ES-I3 (cell line): ENCODE measurements around the gene KYNU.
"Not testable (repeated sequence)": the region's sequence is repeated elsewhere in the genome, so short reads cannot be mapped to it uniquely, and the experiment has no call there.

ENCODE experiments used
- H3K36me3 ChIP-seq: 2 replicates; pipeline ENCODE4 v1.6.1; 2013; ENCODE audit warnings: mild to moderate bottlenecking, low read length, control low read depth, moderate library complexity; ENCODE audit not compliant: insufficient read depth
- H3K4me1 ChIP-seq: 2 replicates; pipeline ENCODE4 v1.6.1; 2013; ENCODE audit warnings: mild to moderate bottlenecking, control low read depth, low read length; ENCODE audit not compliant: insufficient read depth
- H3K9ac ChIP-seq: 2 replicates; pipeline ENCODE4 v1.6.1; 2013; ENCODE audit warnings: low read depth, mild to moderate bottlenecking, low read length, moderate library complexity
- H3K9me3 ChIP-seq: 2 replicates; pipeline ENCODE4 v1.6.1; 2013; ENCODE audit warnings: mild to moderate bottlenecking, low read length, moderate library complexity; ENCODE audit not compliant: control insufficient read depth, insufficient read depth

Gene KYNU

DNA sequence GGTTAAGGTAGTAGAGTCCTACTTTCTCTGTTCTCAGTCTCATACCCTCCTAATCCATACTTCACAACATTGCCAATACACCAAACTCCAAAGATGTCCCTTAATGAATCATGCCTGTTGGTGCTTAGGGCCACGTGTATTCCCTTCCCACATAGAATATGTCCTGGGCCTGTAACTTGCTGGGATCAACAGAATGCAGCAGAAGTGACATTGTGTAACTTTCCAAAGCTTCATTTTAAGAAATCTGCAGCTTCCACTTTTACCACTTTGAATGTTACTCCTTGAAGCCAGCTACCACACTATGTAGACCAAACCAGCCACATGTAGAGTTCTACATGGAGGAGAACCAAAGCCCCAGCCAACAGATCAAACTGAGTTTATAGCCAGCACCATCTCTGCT, 193.2 kb downstream of the KYNU start:
- Histone ChIP-seq H3K9ac (no peak overlapping the region), H3K36me3 (no peaks in the 10 kb centered on the region), H3K9me3 (no peaks in the 10 kb centered on the region), H3K4me1 (no peaks in the 10 kb centered on the region)

DNA sequence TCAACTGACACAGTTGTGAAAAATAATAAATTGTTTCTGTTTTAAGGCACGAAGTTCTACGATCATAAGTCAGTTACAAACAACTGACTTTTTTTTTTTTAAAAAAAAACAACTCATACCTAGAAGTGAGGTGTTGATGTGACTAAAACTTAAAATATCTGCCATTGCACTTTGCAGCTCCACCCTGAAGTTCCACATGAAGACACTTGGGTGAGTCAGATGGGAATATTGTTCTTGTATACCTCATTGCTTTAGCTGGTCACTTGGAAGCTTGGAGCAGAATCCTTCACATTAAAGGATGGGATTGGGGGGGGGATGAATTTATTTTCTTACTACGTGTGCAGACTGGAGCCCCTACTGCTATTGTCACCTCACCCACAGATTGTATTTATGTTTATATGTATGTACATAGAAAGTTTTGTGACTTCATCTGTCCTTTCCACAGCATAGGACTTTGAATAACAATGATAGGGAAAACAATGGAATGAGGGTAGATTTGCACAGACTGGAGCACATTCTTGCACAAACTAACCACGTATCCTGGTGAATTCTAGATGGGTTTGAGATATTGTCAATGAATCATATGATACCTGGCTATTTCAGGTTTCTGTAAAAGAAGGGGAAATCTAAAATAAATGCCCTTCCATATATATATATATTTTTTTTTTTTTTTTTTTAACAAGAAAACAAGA, 193.9 kb downstream of the KYNU start:
- Histone ChIP-seq H3K4me1 (no peaks in the 10 kb centered on the region), H3K9me3 (no peaks in the 10 kb centered on the region), H3K9ac (no peak overlapping the region), H3K36me3 (no peaks in the 10 kb centered on the region)

DNA sequence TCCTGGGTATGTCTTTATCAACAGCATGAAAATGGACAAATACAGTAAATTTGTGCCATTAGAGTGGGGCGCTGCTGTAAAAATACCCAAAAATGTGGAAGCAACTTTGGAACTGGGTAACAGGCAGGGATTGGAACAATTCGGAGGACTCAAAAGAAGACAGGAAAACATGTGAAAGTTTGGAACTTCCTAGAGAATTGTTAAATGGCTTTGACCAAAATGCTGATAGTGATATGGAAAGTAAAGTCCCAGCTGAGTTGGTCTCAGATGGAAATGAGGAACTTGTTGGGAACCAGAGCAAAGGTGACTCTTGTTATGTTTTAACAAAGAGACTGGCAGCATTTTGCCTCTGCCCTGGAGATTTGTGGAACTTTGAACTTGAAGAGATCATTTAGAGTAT, 197.4 kb downstream of the KYNU start:
- H3K4me1 ChIP-seq, H3K9ac ChIP-seq, H3K36me3 ChIP-seq, H3K9me3 ChIP-seq: not testable (repeated sequence)

DNA sequence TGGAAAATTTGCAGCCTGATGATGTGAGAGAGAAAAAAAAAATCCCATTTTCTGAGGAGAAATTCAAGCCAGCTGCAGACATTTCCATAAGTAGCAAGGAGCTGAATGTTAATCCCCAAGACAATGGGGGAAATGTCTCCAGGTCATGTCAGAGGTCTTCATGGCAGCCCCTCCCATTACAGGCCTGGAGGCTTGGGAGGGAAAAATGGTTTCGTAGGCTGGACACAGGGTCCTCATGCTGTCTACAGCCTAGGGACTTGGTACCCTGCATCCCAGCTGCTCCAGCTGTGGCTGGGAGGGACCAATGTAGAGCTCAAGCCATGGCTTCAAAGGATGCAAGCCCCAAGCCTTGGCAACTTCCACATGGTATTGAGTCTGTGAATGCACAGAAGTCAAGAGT, 198.2 kb downstream of the KYNU start:
- Histone ChIP-seq H3K9me3 (no peaks in the 10 kb centered on the region; the same call in 1 of the 2 replicates), H3K9ac (no peak overlapping the region), H3K4me1 (no peaks in the 10 kb centered on the region), H3K36me3 (no peaks in the 10 kb centered on the region)

DNA sequence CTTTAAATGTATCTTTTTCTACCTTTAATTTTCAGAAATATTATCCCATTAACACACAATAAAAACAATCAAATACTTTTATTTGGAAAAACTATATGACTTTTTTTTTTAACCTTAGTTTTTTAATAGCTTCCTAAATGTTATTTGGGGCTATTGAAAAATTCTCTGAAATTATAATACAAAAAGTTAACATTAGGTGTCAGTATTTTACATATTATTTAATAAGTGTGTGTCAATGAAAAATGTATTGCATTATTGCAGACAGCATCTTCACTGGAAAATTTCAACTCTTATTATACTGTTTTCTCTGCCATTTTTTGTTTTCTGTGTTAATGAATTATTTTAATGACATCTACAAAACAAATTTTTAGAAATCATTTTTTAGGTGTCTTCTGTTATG, 200.6 kb downstream of the KYNU start:
- Histone ChIP-seq H3K36me3 (no peaks in the 10 kb centered on the region), H3K9me3 (no peaks in the 10 kb centered on the region; the same call in 1 of the 2 replicates), H3K9ac (no peak overlapping the region), H3K4me1 (no peaks in the 10 kb centered on the region)

DNA sequence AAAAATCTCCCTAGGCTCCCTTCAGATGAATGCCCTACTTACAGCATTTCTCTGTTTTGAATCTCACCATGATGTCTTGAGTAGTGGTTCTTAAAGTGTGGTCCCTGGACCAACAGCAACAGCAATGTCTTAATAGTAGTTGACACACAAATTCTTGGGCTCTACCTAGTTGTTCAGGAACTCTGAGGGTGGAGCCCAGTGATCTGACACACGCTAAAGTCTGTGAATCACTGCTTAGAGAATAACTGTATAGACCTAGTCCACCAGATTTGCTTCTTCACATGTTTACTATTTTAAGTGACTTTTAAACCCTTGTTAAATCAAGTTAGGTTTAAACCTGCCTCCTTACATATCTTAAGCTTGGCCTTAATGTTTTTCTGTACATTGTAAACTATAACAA, 204.2 kb downstream of the KYNU start:
- Histone ChIP-seq H3K9me3 (no peaks in the 10 kb centered on the region; the same call in 1 of the 2 replicates), H3K4me1 (no peaks in the 10 kb centered on the region), H3K9ac (no peak overlapping the region), H3K36me3 (no peaks in the 10 kb centered on the region)

DNA sequence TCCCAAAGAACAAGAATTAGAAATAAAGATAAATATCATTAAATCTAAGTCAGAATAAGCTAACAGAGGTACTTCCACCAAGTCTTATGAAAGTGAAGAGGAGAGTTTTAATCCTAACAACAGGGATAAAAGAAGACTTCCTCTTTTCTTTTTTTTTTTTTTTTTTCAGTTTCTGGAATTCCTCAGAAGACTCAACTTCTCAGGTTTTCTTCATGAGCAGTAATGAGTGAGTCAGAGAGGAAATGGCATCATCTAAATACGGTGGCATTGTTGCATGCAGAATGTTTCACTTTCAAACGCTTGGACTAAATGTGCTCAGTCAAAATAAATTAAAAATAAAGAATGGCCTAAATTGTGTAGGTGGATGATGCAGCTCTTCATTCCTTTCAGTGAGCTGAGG, 206.2 kb downstream of the KYNU start:
- Histone ChIP-seq H3K36me3 (no peaks in the 10 kb centered on the region), H3K9me3 (no peaks in the 10 kb centered on the region), H3K4me1 (no peaks in the 10 kb centered on the region), H3K9ac (no peak overlapping the region)

DNA sequence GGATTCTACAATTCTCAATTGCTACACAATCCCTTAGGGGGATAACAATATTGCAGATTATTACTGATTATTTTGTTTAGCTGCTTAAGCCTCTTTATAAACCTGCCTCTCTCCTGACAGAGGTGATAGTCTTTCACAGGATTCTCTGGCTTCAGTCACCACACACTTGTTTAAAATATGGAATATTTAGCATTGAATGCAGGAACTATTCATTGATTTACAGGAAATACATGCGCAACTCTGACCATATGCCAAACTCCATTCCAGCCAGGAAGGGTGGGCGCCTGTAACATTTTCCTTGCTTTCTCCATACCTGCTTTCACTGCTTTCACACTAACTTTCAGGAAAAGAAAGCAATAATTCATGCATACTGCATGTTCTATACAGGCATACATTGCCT, 207.0 kb downstream of the KYNU start:
- Histone ChIP-seq H3K9ac (no peak overlapping the region), H3K36me3 (no peaks in the 10 kb centered on the region)

DNA sequence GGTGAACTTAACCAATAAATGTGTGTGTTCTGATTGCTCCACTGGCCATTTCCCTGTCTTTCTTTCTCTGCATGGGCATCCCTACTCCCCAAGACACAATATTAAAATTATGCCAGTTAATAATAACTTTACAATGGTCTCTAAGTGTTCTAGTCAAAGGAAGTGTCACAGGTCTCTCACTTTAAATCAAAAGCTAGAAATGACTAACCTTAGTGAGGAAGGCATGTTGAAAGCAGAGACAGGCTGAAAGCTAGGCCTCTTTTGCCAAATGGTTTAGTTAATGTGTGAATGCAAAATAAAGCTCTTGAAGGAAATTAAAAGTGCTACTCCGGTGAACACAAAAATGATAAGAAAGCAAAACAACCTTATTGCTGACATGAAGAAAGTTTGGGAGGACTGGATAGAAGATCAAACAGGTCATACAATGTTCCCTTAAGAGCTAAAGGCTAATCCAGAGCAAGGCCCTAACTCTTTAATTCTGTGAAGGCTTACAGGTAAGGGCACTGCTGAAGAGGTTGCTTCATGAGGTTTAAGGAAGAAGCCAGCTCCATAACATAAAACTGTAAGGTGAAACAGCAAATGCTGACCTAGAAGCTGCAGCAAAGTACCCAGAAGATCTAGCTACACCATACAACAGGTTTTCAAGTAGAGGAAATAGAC, 207.8 kb downstream of the KYNU start:
- Histone ChIP-seq H3K9ac (no peak overlapping the region), H3K4me1 (no peaks in the 10 kb centered on the region), H3K9me3 (no peaks in the 10 kb centered on the region), H3K36me3 (no peaks in the 10 kb centered on the region)

More for the DNA sequence above, 207.0 kb downstream of the KYNU start:
- Histone ChIP-seq H3K4me1 (no peaks in the 10 kb centered on the region), H3K9me3 (no peaks in the 10 kb centered on the region)

DNA sequence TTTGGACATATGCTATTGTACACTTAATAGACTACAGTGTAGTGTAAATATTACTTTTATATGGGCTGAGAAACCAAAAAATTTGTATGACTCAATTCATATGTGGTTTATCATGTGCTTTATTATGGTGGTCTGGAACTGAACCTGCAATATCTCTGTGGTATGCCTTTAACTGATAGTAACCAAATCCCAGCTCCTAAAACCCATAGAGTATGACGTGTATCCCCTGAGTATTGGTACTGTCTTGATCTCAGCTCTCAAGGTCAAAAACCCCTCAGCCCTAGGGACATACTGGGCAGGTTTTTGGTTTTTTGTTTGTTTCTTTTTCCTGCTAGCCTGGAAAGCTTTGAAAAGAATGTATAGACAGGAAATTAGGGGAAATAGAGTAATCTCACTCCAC, 209.6 kb downstream of the KYNU start:
- H3K9ac ChIP-seq = no peak overlapping the region
- H3K4me1 ChIP-seq = no peaks in the 10 kb centered on the region
- H3K36me3 ChIP-seq = no peaks in the 10 kb centered on the region
- no peaks in the 10 kb centered on the region for H3K9me3 ChIP-seq

DNA sequence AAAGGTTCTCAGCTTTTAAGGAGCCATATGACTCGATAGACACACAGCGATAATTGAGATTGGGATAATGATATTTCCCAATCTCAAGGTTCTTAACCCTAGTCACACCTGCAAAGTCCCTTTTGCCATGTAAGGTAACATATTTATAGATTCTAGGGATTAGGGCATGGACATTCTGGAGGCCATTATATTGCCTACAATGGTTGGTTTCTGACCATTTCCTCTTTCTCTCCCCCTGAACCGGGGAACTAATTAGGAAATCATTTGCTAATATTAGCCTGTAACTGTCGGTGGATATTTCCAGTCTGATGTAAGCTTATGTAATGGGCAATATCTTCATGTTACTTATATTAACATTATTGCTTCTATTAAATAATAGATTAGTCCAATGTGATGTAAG, 210.9 kb downstream of the KYNU start:
- Histone ChIP-seq H3K4me1 (no peaks in the 10 kb centered on the region), H3K36me3 (no peaks in the 10 kb centered on the region), H3K9me3 (no peaks in the 10 kb centered on the region), H3K9ac (no peak overlapping the region)

DNA sequence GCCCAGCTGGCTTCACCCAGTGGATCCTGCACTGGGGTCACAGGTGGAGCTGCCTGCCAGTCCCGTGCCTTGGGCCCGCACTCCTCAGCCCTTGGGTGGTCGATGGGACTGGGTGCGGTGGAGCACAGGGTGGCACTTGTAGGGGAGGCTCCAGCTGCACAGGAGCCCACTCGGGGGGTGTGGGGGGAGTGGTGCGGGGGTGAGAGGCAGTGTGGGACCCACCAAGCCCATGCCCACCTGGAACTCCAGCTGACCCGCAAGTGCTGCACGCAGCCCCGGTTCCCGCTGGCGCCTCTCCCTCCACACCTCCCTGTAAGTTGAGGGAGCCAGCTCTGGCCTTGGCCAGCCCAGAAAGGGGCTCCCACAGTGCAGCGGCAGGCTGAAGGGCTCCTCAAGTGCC, 212.1 kb downstream of the KYNU start:
- H3K9me3 ChIP-seq, H3K4me1 ChIP-seq: not testable (repeated sequence)

More for the DNA sequence above, 212.1 kb downstream of the KYNU start:
- H3K9ac ChIP-seq, H3K36me3 ChIP-seq: not testable (repeated sequence)
